IMR-90 (cell line): ENCODE measurements around the gene USP24. TPM values are rescaled to one million over a fixed set of nuclear protein-coding genes. Genes with fewer than 3 reads are reported as not detected.

Experiments
- ATAC-seq: fragments of 200-7000 bp; cut with Tn5 transposase; 2 replicates; pipeline ENCODE4 v1.9.1; 2020; ENCODE audit warnings: low read depth, mild to moderate bottlenecking, moderate library complexity
- Bru-seq: library from RNA; stranded (reverse); fragments of 400-500 nt; gene quantifications from one replicate; lab custom pipeline; 2021; lab: Mats Ljungman, UMichigan
- BruChase-seq, 2 experiments: library from RNA; stranded (reverse); fragments of 400-500 nt; gene quantifications; one replicate each; lab custom pipeline; 2021; lab: Mats Ljungman, UMichigan
- BruUV-seq: library from RNA; stranded (reverse); fragments of 400-500 nt; replicated peaks from 2 replicates; lab custom pipeline; 2021; lab: Mats Ljungman, UMichigan
- CTCF ChIA-PET: fragments of 300-600 bp; formaldehyde crosslinking; extraction: SDS; loops from one replicate; lab custom pipeline; 2021; ENCODE audit warnings: antibody characterized with exemption; lab: Yijun Ruan, JAX
- POLR2A ChIA-PET: fragments of 300-600 bp; sonication (Branson Sonifier 250); formaldehyde crosslinking; loops from one replicate; lab custom pipeline; 2022; ENCODE audit warnings: antibody characterized with exemption; ENCODE audit not compliant: unreplicated experiment; lab: Charles Lee
- DNase-seq: peaks from one replicate; pipeline ENCODE4 v3.0.0; 2013
- H2AFZ ChIP-seq: replicated peaks from 2 replicates; pipeline ENCODE3; 2013; ENCODE audit warnings: low read length, mild to moderate bottlenecking; ENCODE audit not compliant: poor library complexity
- H2AK5ac ChIP-seq: 2 replicates; pipeline ENCODE4 v1.6.1; 2013; ENCODE audit warnings: low read depth, low read length, inconsistent platforms
- H2AK9ac ChIP-seq: replicated peaks from 2 replicates; pipeline ENCODE3; 2013; ENCODE audit warnings: mild to moderate bottlenecking, low read depth, low read length, moderate library complexity; ENCODE audit not compliant: poor library complexity
- H2BK120ac ChIP-seq: 2 replicates; pipeline ENCODE4 v1.6.1; 2013; ENCODE audit warnings: low read depth, low read length, inconsistent platforms
- H2BK15ac ChIP-seq: 3 replicates; pipeline ENCODE4 v1.6.1; 2013; ENCODE audit warnings: low read depth, low read length, inconsistent platforms
- H2BK20ac ChIP-seq: 2 replicates; pipeline ENCODE4 v1.6.1; 2013; ENCODE audit warnings: low read depth, mild to moderate bottlenecking, inconsistent platforms, low read length, moderate library complexity
- H2BK5ac ChIP-seq: 2 replicates; pipeline ENCODE4 v1.6.1; 2013; ENCODE audit warnings: mild to moderate bottlenecking, low read depth, low read length, inconsistent platforms; ENCODE audit not compliant: poor library complexity, severe bottlenecking
- H3K14ac ChIP-seq: replicated peaks from 2 replicates; pipeline ENCODE4 v1.6.1; 2013; ENCODE audit warnings: low read depth, low read length, inconsistent platforms
- H3K18ac ChIP-seq: 2 replicates; pipeline ENCODE4 v1.6.1; 2013; ENCODE audit warnings: low read depth, low read length, control low read depth
- H3K23ac ChIP-seq: 2 replicates; pipeline ENCODE4 v1.6.1; 2013; ENCODE audit warnings: low read depth, low read length, inconsistent platforms
- H3K27ac ChIP-seq: 2 replicates; pipeline ENCODE4 v1.5.1; 2013; ENCODE audit warnings: mild to moderate bottlenecking, control low read depth, low read length; ENCODE audit not compliant: insufficient read depth
- H3K27me3 ChIP-seq: 2 replicates; pipeline ENCODE4 v1.6.1; 2013; ENCODE audit warnings: low read length; ENCODE audit not compliant: control insufficient read depth, insufficient read depth
- H3K36me3 ChIP-seq: 2 replicates; pipeline ENCODE4 v1.6.1; 2013; ENCODE audit warnings: low read length, mixed read lengths; ENCODE audit not compliant: control insufficient read depth, insufficient read depth
- H3K4ac ChIP-seq: 2 replicates; pipeline ENCODE4 v1.6.1; 2013; ENCODE audit warnings: low read depth, low read length, inconsistent platforms
- H3K4me1 ChIP-seq: 2 replicates; pipeline ENCODE4 v1.6.1; 2013; ENCODE audit warnings: low read length, mixed read lengths; ENCODE audit not compliant: control insufficient read depth, insufficient read depth
- H3K4me2 ChIP-seq: 2 replicates; pipeline ENCODE4 v1.6.1; 2013; ENCODE audit warnings: low read depth, mild to moderate bottlenecking, control low read depth, low read length, moderate library complexity
- H3K4me3 ChIP-seq: 2 replicates; pipeline ENCODE4 v1.5.1; 2013; ENCODE audit warnings: low read depth, mild to moderate bottlenecking, control low read depth, low read length, moderate library complexity; ENCODE audit not compliant: insufficient read depth
- H3K56ac ChIP-seq: 2 replicates; pipeline ENCODE4 v1.6.1; 2013; ENCODE audit warnings: low read length, inconsistent platforms; ENCODE audit not compliant: insufficient read depth; ENCODE audit errors: extremely low read depth
- H3K79me1 ChIP-seq, 2 experiments: 2 replicates each; pipeline ENCODE4 v1.6.1; 2013; ENCODE audit warnings: low read length in 2 of 2, inconsistent platforms in 1 of 2, low read depth in 1 of 2
- H3K9ac ChIP-seq: 2 replicates; pipeline ENCODE4 v1.6.1; 2013; ENCODE audit warnings: low read depth, low read length, control low read depth
- H3K9me1 ChIP-seq: 2 replicates; pipeline ENCODE4 v1.6.1; 2013; ENCODE audit warnings: low read length, inconsistent platforms; ENCODE audit not compliant: insufficient read depth
- H3K9me3 ChIP-seq: 2 replicates; pipeline ENCODE4 v1.6.1; 2013; ENCODE audit warnings: low read length; ENCODE audit not compliant: control insufficient read depth, insufficient read depth
- H4K20me1 ChIP-seq: 2 replicates; pipeline ENCODE4 v1.6.1; 2013; ENCODE audit warnings: low read length, inconsistent platforms; ENCODE audit not compliant: insufficient read depth
- H4K5ac ChIP-seq: 2 replicates; pipeline ENCODE4 v1.6.1; 2013; ENCODE audit warnings: mild to moderate bottlenecking, low read depth, low read length, control low read depth
- H4K8ac ChIP-seq, 2 experiments: 2 replicates each; pipeline ENCODE4 v1.6.1; 2013; ENCODE audit warnings: low read depth in 2 of 2, low read length in 2 of 2, control low read depth in 1 of 2, inconsistent platforms in 1 of 2
- H4K91ac ChIP-seq: 2 replicates; pipeline ENCODE4 v1.6.1; 2013; ENCODE audit warnings: low read depth, low read length, inconsistent platforms; ENCODE audit not compliant: insufficient read depth
- BHLHE40 ChIP-seq: fragments of 150-350 bp; IDR thresholded peaks from 2 replicates; pipeline ENCODE4 v1.6.1; 2016; ENCODE audit warnings: mild to moderate bottlenecking, low read depth, low read length
- CEBPB ChIP-seq: IDR thresholded peaks from 2 replicates; pipeline ENCODE4 v1.6.1; 2012; ENCODE audit warnings: low read depth, low read length, improper control_type of control experiment
- CHD1 ChIP-seq: IDR thresholded peaks from 2 replicates; pipeline ENCODE4 v1.6.1; 2012; ENCODE audit warnings: low read depth, low read length, improper control_type of control experiment
- MAFK ChIP-seq: IDR thresholded peaks from 2 replicates; pipeline ENCODE4 v1.6.1; 2012; ENCODE audit warnings: low read depth, low read length, improper control_type of control experiment
- MAZ ChIP-seq: IDR thresholded peaks from 2 replicates; pipeline ENCODE4 v1.6.1; 2012; ENCODE audit warnings: low read depth, mild to moderate bottlenecking, low read length, improper control_type of control experiment, moderate library complexity, borderline replicate concordance
- MXI1 ChIP-seq: IDR thresholded peaks from 2 replicates; pipeline ENCODE4 v1.6.1; 2012; ENCODE audit warnings: low read depth, mild to moderate bottlenecking, low read length, moderate library complexity, borderline replicate concordance
- NFE2L2 ChIP-seq: fragments of 150-350 bp; IDR thresholded peaks from 2 replicates; pipeline ENCODE4 v1.6.1; 2016; ENCODE audit warnings: low read depth, mild to moderate bottlenecking, low read length
- POLR2A ChIP-seq: IDR thresholded peaks from 2 replicates; pipeline ENCODE4 v1.6.1; 2012; ENCODE audit warnings: mild to moderate bottlenecking, low read depth, low read length
- RAD21 ChIP-seq: IDR thresholded peaks from 2 replicates; pipeline ENCODE4 v1.6.1; 2012; ENCODE audit warnings: low read length, improper control_type of control experiment
- SMC3 ChIP-seq: fragments of 150-350 bp; IDR thresholded peaks from 2 replicates; pipeline ENCODE4 v1.6.1; 2016; ENCODE audit warnings: low read depth, mild to moderate bottlenecking, antibody characterized with exemption, low read length, moderate library complexity
- WGBS, 2 experiments: methylation state at CpG; one replicate each; pipeline versions ENCODE4 v1.1.5 to v1.1.7; 2013; ENCODE audit warnings: missing lambda C conversion rate in 2 of 2; ENCODE audit not compliant: insufficient read length in 1 of 2; ENCODE audit errors: extremely low coverage in 2 of 2; 5-methylcytosine and 5-hydroxymethylcytosine counted together
- dilution Hi-C: fragments of 300-500 bp; cut with HindIII; formaldehyde crosslinking; loops from one replicate; pipeline ENCODE4 v1.14.3; 2018; ENCODE audit warnings: low sequenced_read_pairs; ENCODE audit not compliant: unreplicated experiment
- in situ Hi-C: fragments of 300-500 bp; cut with MboI; formaldehyde crosslinking; loops from 3 replicates; pipeline ENCODE4 v1.14.3; 2019; ENCODE audit warnings: low sequenced_read_pairs, inconsistent platforms, mixed read lengths
- intact Hi-C: fragments of 100-400 bp; cut with micrococcal nuclease; formaldehyde crosslinking; loops from 2 replicates; pipeline ENCODE4 v1.10.0; 2022
- long read RNA-seq: library from polyadenylated mRNA; unstranded; transcript quantifications from one replicate; pipeline ENCODE4 v2.0.0, GENCODE V29; 2021; ENCODE audit not compliant: unreplicated experiment
- polyA plus RNA-seq, 3 experiments: library from polyadenylated mRNA; depleted of rRNA; stranded (reverse); fragments of >200 nt; gene quantifications; 2 replicates each; pipeline ENCODE4 v1.2.3, GENCODE V29; 2012; ENCODE audit warnings: low replicate concordance in 1 of 3
- total RNA-seq: library from RNA; depleted of rRNA; stranded (reverse); fragments of >200 nt; gene quantifications from 2 replicates; pipeline ENCODE4 v1.2.3, GENCODE V29; 2012; rRNA removed
- TF ChIP-seq, protein P1 (sequence below): fragments of 150-350 bp; IDR thresholded peaks from 2 replicates; pipeline ENCODE4 v1.6.1; 2017; ENCODE audit warnings: mild to moderate bottlenecking, antibody characterized with exemption, low read length, low read depth
- TF ChIP-seq, protein P2 (sequence below): fragments of 150-350 bp; IDR thresholded peaks from 2 replicates; pipeline ENCODE4 v1.6.1; 2016; ENCODE audit warnings: low read depth, mild to moderate bottlenecking, low read length, moderate library complexity, borderline replicate concordance

USP24 gene
- total RNA-seq (34.7 and 36.7 TPM in 2 replicates), polyA plus RNA-seq (2012; rRNA removed) (6.4 and 8.4 TPM in 2 replicates), Bru-seq, nascent RNA (percentile 89 among the genes with signal in this experiment), BruChase-seq, experiment 1, labeled RNA remaining after a 6-hour chase (percentile 82 among the genes with signal in this experiment), BruChase-seq, experiment 2, labeled RNA remaining after a 2-hour chase (percentile 85 among the genes with signal in this experiment)
- 1.7 and 3.6 TPM in 2 replicates for polyA plus RNA-seq (2012; cell fraction: cytosol; rRNA removed)
- 4.9 and 29.1 TPM in 2 replicates for polyA plus RNA-seq (2012; cell fraction: nucleus; rRNA removed; ENCODE audit: low replicate concordance)
- long read RNA-seq, full-length matches to known transcripts: 1 of 7 reads
- long read RNA-seq, partial matches to known transcripts: 3 of 7 reads
- long read RNA-seq, other reads (novel, unspliced or antisense): 3 of 7 reads

GRCh38 chr1:55215194-55216021 is at the start of gene USP24:
Gene USP24 (minus strand): TSS chr1:55215364. CDS start chr1:55215113, 251 bp downstream.
- Histone ChIP-seq H2BK5ac (peak within 1 kb of the TSS; percentile 95), H3K27me3 (no peaks in the 10 kb centered on the region), H2BK15ac (no peak within 1 kb of the TSS; the same call in 1 of the 3 replicates), H3K27ac (peak within 1 kb of the TSS; percentile 99), H3K4me1 (peaks cover 6% of the 10 kb centered on the region; the same call in 1 of the 2 replicates), H2AK5ac (peak within 1 kb of the TSS; percentile 98), H2BK120ac (peak within 1 kb of the TSS; percentile 92), H2AK9ac (peak within 1 kb of the TSS; percentile 97), H2AFZ (peak within 1 kb of the TSS; percentile 98), H3K79me1 (peaks cover 16 to 41% of the 10 kb centered on the region in 2 experiments; a peak in 3 of 4 replicates), H3K14ac (peak within 1 kb of the TSS; percentile 99), H3K56ac (peak within 1 kb of the TSS; percentile 80), H3K4ac (peak within 1 kb of the TSS; percentile 99), H2BK20ac (no peak within 1 kb of the TSS), H3K4me3 (peak within 1 kb of the TSS; percentile 99), H3K23ac (peak within 1 kb of the TSS; percentile 97), H3K4me2 (peak within 1 kb of the TSS; percentile 84), H4K5ac (peak within 1 kb of the TSS; percentile 99), H3K9me1 (peaks cover 11% of the 10 kb centered on the region), H3K9me3 (no peaks in the 10 kb centered on the region), H3K9ac (peak within 1 kb of the TSS; percentile 100), H4K91ac (peak within 1 kb of the TSS; percentile 97), H3K36me3 (no peaks in the 10 kb centered on the region), H4K20me1 (peaks cover 14% of the 10 kb centered on the region), H3K18ac (peak within 1 kb of the TSS; percentile 94), H4K8ac (peak within 1 kb of the TSS; percentile 98 to 99)
- BruUV-seq: no TSS peak
- TF ChIP-seq, protein P1, sequence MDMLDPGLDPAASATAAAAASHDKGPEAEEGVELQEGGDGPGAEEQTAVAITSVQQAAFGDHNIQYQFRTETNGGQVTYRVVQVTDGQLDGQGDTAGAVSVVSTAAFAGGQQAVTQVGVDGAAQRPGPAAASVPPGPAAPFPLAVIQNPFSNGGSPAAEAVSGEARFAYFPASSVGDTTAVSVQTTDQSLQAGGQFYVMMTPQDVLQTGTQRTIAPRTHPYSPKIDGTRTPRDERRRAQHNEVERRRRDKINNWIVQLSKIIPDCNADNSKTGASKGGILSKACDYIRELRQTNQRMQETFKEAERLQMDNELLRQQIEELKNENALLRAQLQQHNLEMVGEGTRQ: no peak
- TF ChIP-seq, protein P2, sequence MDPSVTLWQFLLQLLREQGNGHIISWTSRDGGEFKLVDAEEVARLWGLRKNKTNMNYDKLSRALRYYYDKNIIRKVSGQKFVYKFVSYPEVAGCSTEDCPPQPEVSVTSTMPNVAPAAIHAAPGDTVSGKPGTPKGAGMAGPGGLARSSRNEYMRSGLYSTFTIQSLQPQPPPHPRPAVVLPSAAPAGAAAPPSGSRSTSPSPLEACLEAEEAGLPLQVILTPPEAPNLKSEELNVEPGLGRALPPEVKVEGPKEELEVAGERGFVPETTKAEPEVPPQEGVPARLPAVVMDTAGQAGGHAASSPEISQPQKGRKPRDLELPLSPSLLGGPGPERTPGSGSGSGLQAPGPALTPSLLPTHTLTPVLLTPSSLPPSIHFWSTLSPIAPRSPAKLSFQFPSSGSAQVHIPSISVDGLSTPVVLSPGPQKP: no peak
- TF ChIP-seq RAD21 (no peak), NFE2L2 (no peak), MAZ (peak; percentile 21; the same call in 1 of the 2 replicates), POLR2A (peak; percentile 80), MAFK (no peak), CHD1 (no peak), MXI1 (peak; percentile 28; the same call in 1 of the 2 replicates), CEBPB (no peak), SMC3 (no peak), BHLHE40 (peak; percentile 87)
- in situ Hi-C loops (no loop called here), intact Hi-C loops (loop anchor here (2.0 kb wide), 2 partner anchors 61 to 75 kb away; no protein-coding TSS in a partner anchor), dilution Hi-C loops (no loop called here)
- ATAC-seq: peak; percentile 90
- ChIA-PET CTCF (no interaction called here), POLR2A (interaction anchor here (0.6 kb wide), 1 partner anchor 54 kb away, joined by 9 read pairs; no protein-coding TSS in a partner anchor)
- peak; percentile 59 for DNase-seq
- 1% methylated on average over 34 of the region's 96 CpGs; no CpG with 5 or more reads in 1 of the 2 experiments for WGBS, 2 experiments
